ENCODE data around the gene MATK. TPM values are rescaled to one million over a fixed set of nuclear protein-coding genes. Genes with fewer than 3 reads are reported as not detected.
"Not testable (repeated sequence)": the region's sequence is repeated elsewhere in the genome, so short reads cannot be mapped to it uniquely, and the experiment has no call there.

The MATK gene
- total RNA-seq, 1 experiment from 2014 or later: 28.3 TPM

DNA sequence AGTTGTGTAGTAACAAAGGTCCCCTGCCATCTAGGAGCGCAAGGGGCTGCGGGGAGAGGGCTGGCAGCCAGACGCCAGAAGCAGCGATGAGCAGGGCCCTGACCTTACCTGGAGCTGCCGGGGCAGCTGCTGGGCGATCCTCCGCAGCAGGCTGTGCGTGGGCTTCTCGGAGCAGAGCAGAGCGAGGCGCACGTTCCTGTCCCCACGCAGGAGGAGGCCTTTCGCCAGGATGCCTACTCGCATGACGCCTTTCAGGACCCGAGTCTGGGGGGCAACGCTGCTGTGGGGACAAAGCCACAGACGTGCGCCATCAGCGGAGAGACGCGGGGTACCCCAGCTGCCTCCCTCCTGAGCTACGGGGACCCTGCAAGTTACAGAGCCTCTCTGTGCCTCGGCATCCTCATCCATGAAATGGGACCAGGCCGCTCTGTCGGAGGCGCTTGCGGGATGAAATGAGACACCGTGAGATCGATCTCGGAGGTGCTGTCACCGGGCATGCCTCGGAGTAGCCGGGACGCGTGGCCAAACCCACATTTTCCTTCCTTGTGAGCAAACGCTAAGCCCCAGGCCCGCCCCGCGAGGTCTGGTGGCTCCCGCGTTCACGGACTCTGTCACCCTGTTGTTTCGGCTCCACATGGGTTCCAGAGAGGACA, 30.5 kb upstream of the MATK start:
- Mint-ChIP-seq H3K4me1 (no peaks in the 10 kb centered on the region), H3K4me3 (no peak overlapping the region), H3K27me3 (ENCODE audit: low read depth) (no peaks in the 10 kb centered on the region), H3K36me3 (no peaks in the 10 kb centered on the region), H3K27ac (no peak overlapping the region), H3K9me3 (0 out of 2 replicates have a peak, but pooled peaks cover 3% of the 10 kb centered on the region)
- TF ChIP-seq SMAD3 (CRISPR knock-in tag; IDR thresholded peaks at IDR 0.05; ENCODE audit: borderline replicate concordance): no peak
- TF ChIP-seq FOXK1 (CRISPR knock-in tag; IDR thresholded peaks at IDR 0.05): no peak
- no peak for TF ChIP-seq ZNF138 (CRISPR knock-in tag; conservative IDR thresholded peaks at IDR 0.05)
- TF ChIP-seq, protein P1, sequence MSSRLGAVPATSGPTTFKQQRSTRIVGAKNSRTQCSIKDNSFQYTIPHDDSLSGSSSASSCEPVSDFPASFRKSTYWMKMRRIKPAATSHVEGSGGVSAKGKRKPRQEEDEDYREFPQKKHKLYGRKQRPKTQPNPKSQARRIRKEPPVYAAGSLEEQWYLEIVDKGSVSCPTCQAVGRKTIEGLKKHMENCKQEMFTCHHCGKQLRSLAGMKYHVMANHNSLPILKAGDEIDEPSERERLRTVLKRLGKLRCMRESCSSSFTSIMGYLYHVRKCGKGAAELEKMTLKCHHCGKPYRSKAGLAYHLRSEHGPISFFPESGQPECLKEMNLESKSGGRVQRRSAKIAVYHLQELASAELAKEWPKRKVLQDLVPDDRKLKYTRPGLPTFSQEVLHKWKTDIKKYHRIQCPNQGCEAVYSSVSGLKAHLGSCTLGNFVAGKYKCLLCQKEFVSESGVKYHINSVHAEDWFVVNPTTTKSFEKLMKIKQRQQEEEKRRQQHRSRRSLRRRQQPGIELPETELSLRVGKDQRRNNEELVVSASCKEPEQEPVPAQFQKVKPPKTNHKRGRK (CRISPR knock-in tag; IDR thresholded peaks at IDR 0.05; ENCODE audit: borderline replicate concordance): no peak
- ChIA-PET CTCF (no interaction called here), POLR2A (no interaction called here)
- DNase-seq (ENCODE audit: low spot score) (no peak), ATAC-seq (no peak)

DNA sequence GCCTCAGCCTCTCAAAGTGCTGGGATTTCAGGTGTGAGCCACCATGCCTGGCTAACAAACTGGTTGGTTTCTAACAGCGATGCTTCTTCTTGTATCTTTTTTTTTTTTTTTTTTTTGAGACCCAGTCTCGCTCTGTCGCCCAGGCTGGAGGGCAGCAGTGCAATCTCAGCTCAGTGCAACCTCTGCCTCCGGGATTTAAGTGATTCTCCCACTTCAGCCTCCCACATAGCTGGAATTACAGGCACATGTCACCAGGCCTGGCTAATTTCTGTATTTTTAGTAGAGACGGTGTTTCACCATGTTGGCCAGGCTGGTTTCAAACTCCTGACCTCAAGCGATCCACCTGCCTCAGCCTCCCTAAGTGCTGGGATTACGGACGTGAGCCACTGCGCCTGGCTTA, 30.0 kb upstream of the MATK start:
- H3K4me3 Mint-ChIP-seq; H3K4me1 Mint-ChIP-seq; POLR2A ChIA-PET; H3K9me3 Mint-ChIP-seq; H3K27me3 Mint-ChIP-seq (ENCODE audit: low read depth); H3K27ac Mint-ChIP-seq; ATAC-seq; H3K36me3 Mint-ChIP-seq; CTCF ChIA-PET; DNase-seq (ENCODE audit: low spot score): not testable (repeated sequence)

DNA sequence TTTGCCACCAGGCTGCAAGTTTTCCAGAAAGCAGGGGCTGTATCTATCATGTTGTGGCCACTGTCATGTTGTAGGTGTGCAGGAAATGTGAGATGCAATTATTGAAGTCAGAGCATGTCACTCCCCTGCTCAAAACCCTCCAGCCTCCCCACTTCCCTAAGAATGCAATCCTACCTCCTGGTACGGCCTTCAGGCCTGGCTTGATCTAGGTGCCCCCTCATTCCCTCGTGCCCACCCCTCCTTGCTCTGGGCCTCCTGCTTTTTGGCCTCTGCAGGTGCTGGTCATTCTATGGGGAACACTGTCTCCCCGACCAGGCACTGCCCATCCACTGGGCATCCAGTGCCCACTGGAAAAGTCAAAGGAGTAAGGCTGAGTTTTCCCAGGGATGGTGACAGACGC, 28.5 kb upstream of the MATK start:
- Mint-ChIP-seq H3K4me3 (no peak overlapping the region), H3K27ac (no peak overlapping the region), H3K36me3 (no peaks in the 10 kb centered on the region), H3K27me3 (ENCODE audit: low read depth) (no peaks in the 10 kb centered on the region), H3K4me1 (no peaks in the 10 kb centered on the region), H3K9me3 (0 out of 2 replicates have a peak, but pooled peaks cover 3% of the 10 kb centered on the region)
- CTCF ChIA-PET: interaction anchor here (0.6 kb wide), 1 partner anchor 34 kb away, joined by 3 read pairs; no protein-coding TSS in a partner anchor
- ATAC-seq (no peak), DNase-seq (ENCODE audit: low spot score) (no peak)
- POLR2A ChIA-PET: no interaction called here
- no peak for TF ChIP-seq NR3C1 (CRISPR knock-in tag; conservative IDR thresholded peaks at IDR 0.05; ENCODE audit: low read depth)
- TF ChIP-seq CBFB (CRISPR knock-in tag; IDR thresholded peaks at IDR 0.05; ENCODE audit: low read depth): no peak

DNA sequence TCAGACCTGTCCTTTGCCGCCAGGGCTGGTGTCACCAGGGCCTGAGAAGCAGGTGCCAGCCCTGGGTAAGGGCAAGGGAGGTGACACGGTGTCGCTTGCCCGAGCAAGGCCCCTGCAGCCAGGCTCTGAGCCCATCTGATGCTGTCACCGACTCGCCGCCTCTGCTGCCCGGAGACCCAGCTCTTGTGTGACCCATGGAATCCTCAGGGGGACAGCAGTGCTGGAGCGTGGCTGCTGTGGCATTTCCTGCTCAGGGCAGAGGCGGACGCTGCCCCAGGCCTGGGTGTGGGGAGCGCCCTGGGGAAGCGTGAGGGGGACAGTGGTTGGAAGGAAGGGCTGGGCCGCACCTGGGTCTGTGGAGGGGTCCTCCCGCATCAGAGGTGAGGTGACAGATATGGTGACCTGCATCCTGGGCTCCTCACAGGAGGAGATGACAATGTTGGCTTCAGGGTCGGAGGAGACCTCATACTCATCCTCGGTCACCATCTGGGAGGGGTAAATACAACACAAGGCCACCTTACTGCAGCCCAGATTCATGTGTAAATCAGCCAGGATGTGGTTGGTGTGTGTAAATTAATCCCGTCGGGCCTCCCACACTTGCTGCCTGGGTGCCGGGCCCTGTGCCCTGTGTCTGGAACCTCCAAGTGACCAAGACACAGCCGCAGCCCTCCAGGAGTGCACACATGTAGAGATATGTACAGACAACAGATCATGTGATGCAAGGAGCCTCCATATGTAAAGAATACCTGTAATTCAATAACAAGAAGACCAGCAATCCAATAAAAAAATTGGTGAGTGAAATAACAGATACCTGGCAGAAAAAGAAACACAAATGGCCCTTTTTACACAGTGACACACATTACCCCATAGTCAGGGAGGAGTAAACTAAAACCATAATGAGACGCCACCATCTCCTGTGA, 27.6 kb upstream of the MATK start:
- Mint-ChIP-seq H3K4me1 (no peaks in the 10 kb centered on the region), H3K4me3 (no peak overlapping the region), H3K9me3 (0 out of 2 replicates have a peak, but pooled peaks cover 3% of the 10 kb centered on the region), H3K27ac (no peak overlapping the region), H3K27me3 (ENCODE audit: low read depth) (no peaks in the 10 kb centered on the region), H3K36me3 (no peaks in the 10 kb centered on the region)
- CTCF ChIA-PET: interaction anchor here (0.6 to 3.4 kb wide), 2 partner anchors 8 to 16 kb away, joined by 4 to 25 read pairs; no protein-coding TSS in a partner anchor
- POLR2A ChIA-PET: no interaction called here
- DNase-seq (ENCODE audit: low spot score) (no peak), ATAC-seq (no peak)
- TF ChIP-seq TEAD1 (CRISPR knock-in tag; IDR thresholded peaks at IDR 0.05): no peak
- TF ChIP-seq NR3C1 (CRISPR knock-in tag; conservative IDR thresholded peaks at IDR 0.05; ENCODE audit: low read depth): no peak
- TF ChIP-seq ZNF423 (CRISPR knock-in tag; IDR thresholded peaks at IDR 0.05): no peak
- TF ChIP-seq ZNF232 (CRISPR knock-in tag; IDR thresholded peaks at IDR 0.05): no peak
- no peak for TF ChIP-seq SMAD3 (CRISPR knock-in tag; IDR thresholded peaks at IDR 0.05; ENCODE audit: borderline replicate concordance)
- TF ChIP-seq NFYB (CRISPR knock-in tag; conservative IDR thresholded peaks at IDR 0.05; ENCODE audit: low read depth): no peak
- TF ChIP-seq, protein P2, sequence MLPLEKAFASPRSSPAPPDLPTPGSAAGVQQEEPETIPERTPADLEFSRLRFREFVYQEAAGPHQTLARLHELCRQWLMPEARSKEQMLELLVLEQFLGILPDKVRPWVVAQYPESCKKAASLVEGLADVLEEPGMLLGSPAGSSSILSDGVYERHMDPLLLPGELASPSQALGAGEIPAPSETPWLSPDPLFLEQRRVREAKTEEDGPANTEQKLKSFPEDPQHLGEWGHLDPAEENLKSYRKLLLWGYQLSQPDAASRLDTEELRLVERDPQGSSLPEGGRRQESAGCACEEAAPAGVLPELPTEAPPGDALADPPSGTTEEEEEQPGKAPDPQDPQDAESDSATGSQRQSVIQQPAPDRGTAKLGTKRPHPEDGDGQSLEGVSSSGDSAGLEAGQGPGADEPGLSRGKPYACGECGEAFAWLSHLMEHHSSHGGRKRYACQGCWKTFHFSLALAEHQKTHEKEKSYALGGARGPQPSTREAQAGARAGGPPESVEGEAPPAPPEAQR (CRISPR knock-in tag; IDR thresholded peaks at IDR 0.05): no peak
- TF ChIP-seq CREB1 (CRISPR knock-in tag; IDR thresholded peaks at IDR 0.05): no peak
- TF ChIP-seq NFATC4 (CRISPR knock-in tag; IDR thresholded peaks at IDR 0.05): no peak
- TF ChIP-seq TP53 (CRISPR knock-in tag; IDR thresholded peaks at IDR 0.05): no peak
- no peak for TF ChIP-seq NFE2L1 (CRISPR knock-in tag; IDR thresholded peaks at IDR 0.05)
- TF ChIP-seq, protein P3, sequence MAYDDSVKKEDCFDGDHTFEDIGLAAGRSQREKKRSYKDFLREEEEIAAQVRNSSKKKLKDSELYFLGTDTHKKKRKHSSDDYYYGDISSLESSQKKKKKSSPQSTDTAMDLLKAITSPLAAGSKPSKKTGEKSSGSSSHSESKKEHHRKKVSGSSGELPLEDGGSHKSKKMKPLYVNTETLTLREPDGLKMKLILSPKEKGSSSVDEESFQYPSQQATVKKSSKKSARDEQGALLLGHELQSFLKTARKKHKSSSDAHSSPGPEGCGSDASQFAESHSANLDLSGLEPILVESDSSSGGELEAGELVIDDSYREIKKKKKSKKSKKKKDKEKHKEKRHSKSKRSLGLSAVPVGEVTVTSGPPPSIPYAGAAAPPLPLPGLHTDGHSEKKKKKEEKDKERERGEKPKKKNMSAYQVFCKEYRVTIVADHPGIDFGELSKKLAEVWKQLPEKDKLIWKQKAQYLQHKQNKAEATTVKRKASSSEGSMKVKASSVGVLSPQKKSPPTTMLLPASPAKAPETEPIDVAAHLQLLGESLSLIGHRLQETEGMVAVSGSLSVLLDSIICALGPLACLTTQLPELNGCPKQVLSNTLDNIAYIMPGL (CRISPR knock-in tag; IDR thresholded peaks at IDR 0.05): no peak
- no peak for TF ChIP-seq SMAD4 (CRISPR knock-in tag; IDR thresholded peaks at IDR 0.05)
- TF ChIP-seq, protein P4, sequence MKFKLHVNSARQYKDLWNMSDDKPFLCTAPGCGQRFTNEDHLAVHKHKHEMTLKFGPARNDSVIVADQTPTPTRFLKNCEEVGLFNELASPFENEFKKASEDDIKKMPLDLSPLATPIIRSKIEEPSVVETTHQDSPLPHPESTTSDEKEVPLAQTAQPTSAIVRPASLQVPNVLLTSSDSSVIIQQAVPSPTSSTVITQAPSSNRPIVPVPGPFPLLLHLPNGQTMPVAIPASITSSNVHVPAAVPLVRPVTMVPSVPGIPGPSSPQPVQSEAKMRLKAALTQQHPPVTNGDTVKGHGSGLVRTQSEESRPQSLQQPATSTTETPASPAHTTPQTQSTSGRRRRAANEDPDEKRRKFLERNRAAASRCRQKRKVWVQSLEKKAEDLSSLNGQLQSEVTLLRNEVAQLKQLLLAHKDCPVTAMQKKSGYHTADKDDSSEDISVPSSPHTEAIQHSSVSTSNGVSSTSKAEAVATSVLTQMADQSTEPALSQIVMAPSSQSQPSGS (CRISPR knock-in tag; IDR thresholded peaks at IDR 0.05; ENCODE audit: borderline replicate concordance, low read depth): no peak
